Measurements from ENCODE around the gene PPL. TPM values are rescaled to one million over a fixed set of nuclear protein-coding genes. Genes with fewer than 3 reads are reported as not detected.
"Not testable (repeated sequence)": the region's sequence is repeated elsewhere in the genome, so short reads cannot be mapped to it uniquely, and the experiment has no call there.

PPL gene
- total and polyA plus RNA-seq, 2 experiments from 2014 or later, result 32.8 to 44.5 TPM

GRCh38 chr16:4933871-4934395, 3.0 kb downstream of the PPL start:
- DNase-seq (ENCODE audit: low spot score), result no peak
- H3K27me3 ChIP-seq, result no peaks in the 10 kb centered on the region
- peak overlapping the region; percentile 92 for H3K4me2 ChIP-seq
- no peaks in the 10 kb centered on the region for H3K36me3 ChIP-seq (replicated peaks; ENCODE audit: insufficient read depth, low read depth)
- H2AFZ ChIP-seq, result no peak overlapping the region
- peaks cover 2% of the 10 kb centered on the region for H4K20me1 ChIP-seq (ENCODE audit: insufficient read depth, poor library complexity, severe bottlenecking)
- H3K4me3 ChIP-seq, result no peak overlapping the region
- no peaks in the 10 kb centered on the region for H3K9me3 ChIP-seq (ENCODE audit: low read depth)
- H3K79me2 ChIP-seq, result peaks cover 56% of the 10 kb centered on the region
- H3K4me1 ChIP-seq (ENCODE audit: insufficient read depth), result peaks cover 13% of the 10 kb centered on the region
- TF ChIP-seq EZH2phosphoT487 (IDR thresholded peaks at IDR 0.05; ENCODE audit: low read depth, severe bottlenecking, unreplicated experiment) (no peak), CTCF (IDR thresholded peaks at IDR 0.05; ENCODE audit: poor library complexity) (no peak), EZH2 (IDR thresholded peaks at IDR 0.05; ENCODE audit: borderline replicate concordance) (no peak)
- WGBS (ENCODE audit: low lambda C conversion rate, missing lambda C conversion rate), result 91% methylated on average over 15 of the region's 15 CpGs
- H3K9me2 ChIP-seq (replicated peaks; ENCODE audit: insufficient read depth), result no peaks in the 10 kb centered on the region
- H3K27ac ChIP-seq, result no peak overlapping the region

- DNase-seq (ENCODE audit: low spot score), result no peak
- Histone ChIP-seq H3K36me3 (replicated peaks; ENCODE audit: insufficient read depth, low read depth) (no peaks in the 10 kb centered on the region), H3K27ac (no peak overlapping the region), H3K4me3 (no peak overlapping the region), H3K9me2 (replicated peaks; ENCODE audit: insufficient read depth) (no peaks in the 10 kb centered on the region), H3K9me3 (ENCODE audit: low read depth) (no peaks in the 10 kb centered on the region), H3K4me2 (no peak overlapping the region), H4K20me1 (ENCODE audit: insufficient read depth, poor library complexity, severe bottlenecking) (peaks cover 2% of the 10 kb centered on the region), H3K27me3 (no peaks in the 10 kb centered on the region), H2AFZ (no peak overlapping the region), H3K4me1 (ENCODE audit: insufficient read depth) (peaks cover 13% of the 10 kb centered on the region), H3K79me2 (peaks cover 58% of the 10 kb centered on the region)
- TF ChIP-seq EZH2 (IDR thresholded peaks at IDR 0.05; ENCODE audit: borderline replicate concordance) (no peak), EZH2phosphoT487 (IDR thresholded peaks at IDR 0.05; ENCODE audit: low read depth, severe bottlenecking, unreplicated experiment) (no peak)
- WGBS (ENCODE audit: low lambda C conversion rate, missing lambda C conversion rate), result 81% methylated on average over 8 of the region's 8 CpGs
Measured at GRCh38 chr16:4933433-4933832, 3.5 kb downstream of the PPL start.

GRCh38 chr16:4931381-4931780, 5.6 kb downstream of the PPL start:
- 84% methylated on average over 11 of the region's 11 CpGs for WGBS (ENCODE audit: low lambda C conversion rate, missing lambda C conversion rate)
- TF ChIP-seq EZH2phosphoT487 (IDR thresholded peaks at IDR 0.05; ENCODE audit: low read depth, severe bottlenecking, unreplicated experiment) (no peak), CTCF (IDR thresholded peaks at IDR 0.05; ENCODE audit: poor library complexity) (no peak), EZH2 (IDR thresholded peaks at IDR 0.05; ENCODE audit: borderline replicate concordance) (no peak)
- no peak overlapping the region for H3K4me2 ChIP-seq
- no peak overlapping the region for H2AFZ ChIP-seq
- peaks cover 3% of the 10 kb centered on the region for H3K36me3 ChIP-seq (replicated peaks; ENCODE audit: insufficient read depth, low read depth)
- peaks cover 74% of the 10 kb centered on the region for H3K79me2 ChIP-seq
- H3K4me1 ChIP-seq (ENCODE audit: insufficient read depth), result peaks cover 8% of the 10 kb centered on the region
- H3K4me3 ChIP-seq, result no peak overlapping the region
- H3K9me2 ChIP-seq (replicated peaks; ENCODE audit: insufficient read depth), result no peaks in the 10 kb centered on the region
- no peak for DNase-seq (ENCODE audit: low spot score)
- no peaks in the 10 kb centered on the region for H3K27me3 ChIP-seq
- no peak overlapping the region for H3K27ac ChIP-seq
- H4K20me1 ChIP-seq (ENCODE audit: insufficient read depth, poor library complexity, severe bottlenecking), result peaks cover 2% of the 10 kb centered on the region
- H3K9me3 ChIP-seq (ENCODE audit: low read depth), result peaks cover 7% of the 10 kb centered on the region

GRCh38 chr16:4929619-4930018, 7.3 kb downstream of the PPL start:
- H3K27ac ChIP-seq; H3K9me3 ChIP-seq (ENCODE audit: low read depth); H3K27me3 ChIP-seq; H4K20me1 ChIP-seq (ENCODE audit: insufficient read depth, poor library complexity, severe bottlenecking); DNase-seq (ENCODE audit: low spot score); H2AFZ ChIP-seq; H3K36me3 ChIP-seq (replicated peaks; ENCODE audit: insufficient read depth, low read depth); H3K9me2 ChIP-seq (replicated peaks; ENCODE audit: insufficient read depth); H3K4me3 ChIP-seq; H3K4me1 ChIP-seq (ENCODE audit: insufficient read depth); H3K4me2 ChIP-seq: not testable (repeated sequence)
- H3K79me2 ChIP-seq, result peaks cover 64% of the 10 kb centered on the region
- 99% methylated on average over 4 of the region's 4 CpGs for WGBS (ENCODE audit: low lambda C conversion rate, missing lambda C conversion rate)

Measured in hepatocyte (in vitro differentiated cells).